SH-SY5Y (cell line): ENCODE data around the gene CHRDL2.

Source experiments
- GATA2 ChIP-seq: IDR thresholded peaks from 2 replicates; pipeline ENCODE4 v1.6.1; 2011; ENCODE audit warnings: mild to moderate bottlenecking, low read depth, low read length
- GATA3 ChIP-seq: IDR thresholded peaks from 2 replicates; pipeline ENCODE4 v1.6.1; 2011; ENCODE audit warnings: low read depth, mild to moderate bottlenecking, low read length, moderate library complexity

- TF ChIP-seq GATA3, result no peak
- TF ChIP-seq GATA2, result no peak
Observed at GRCh38 chr11:74685905-74686304, 45.3 kb downstream of the CHRDL2 start.
